ENCODE data around the gene AKTIP.
"Not testable (repeated sequence)": the region's sequence is repeated elsewhere in the genome, so short reads cannot be mapped to it uniquely, and the experiment has no call there.

AKTIP gene

DNA sequence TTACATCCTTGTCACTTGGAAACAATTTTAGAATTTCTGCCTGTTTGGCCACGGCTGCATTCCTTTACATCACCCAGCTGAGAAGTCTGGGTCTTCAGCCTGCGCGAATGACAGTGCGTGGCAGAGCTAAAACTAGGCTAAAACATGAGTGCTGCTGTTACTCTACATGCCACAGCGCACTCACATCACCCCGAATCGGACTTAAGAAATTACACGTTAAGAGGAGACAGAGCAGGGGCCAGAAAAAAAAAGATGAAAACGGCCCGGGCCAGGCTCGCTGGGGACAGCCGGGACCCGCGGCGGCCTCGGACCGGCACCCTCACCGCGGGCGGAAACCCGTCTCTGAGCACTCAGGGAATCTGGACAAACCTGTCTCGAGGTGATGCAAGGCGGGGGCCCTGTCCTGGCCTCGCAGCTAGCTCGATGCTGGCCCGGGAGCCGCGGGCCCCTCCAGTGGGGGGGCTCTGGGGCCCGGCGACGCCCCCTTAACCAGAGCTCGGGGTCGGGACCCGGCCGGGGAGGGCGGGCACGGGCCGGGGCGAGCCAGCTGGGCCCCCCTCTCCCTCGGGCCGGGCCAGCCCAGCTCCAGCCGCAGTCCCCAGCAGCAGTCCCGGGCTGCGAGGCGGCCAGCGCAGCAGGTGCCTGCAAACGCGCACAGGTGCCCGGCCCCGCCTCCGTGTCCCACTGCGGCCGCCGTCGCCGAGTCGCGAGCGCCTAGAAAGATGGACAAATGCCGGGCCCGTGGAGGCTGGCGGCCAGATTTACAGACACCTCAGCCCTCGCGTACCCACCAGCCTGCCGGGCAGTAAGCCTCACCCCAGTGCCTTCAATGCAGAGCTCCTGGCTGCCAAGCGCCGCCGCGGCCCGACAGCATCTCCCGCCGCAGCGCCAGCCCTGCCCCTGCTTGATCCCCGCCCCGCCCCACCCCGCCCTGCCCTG is at the start of gene AKTIP:
Gene AKTIP, minus strand, starts transcription at position 879 of the 939 bp plus-strand sequence. CDS start 2,950 bp downstream, outside the sequence.
- peak; percentile 54 to 57 for DNase-seq (ENCODE audit: low read depth in 2 of 2)

- peak in 1 of 2 donors; percentile 10 for DNase-seq (ENCODE audit: low read depth in 2 of 2)
Observed at GRCh38 chr16:53549970-53550690, 47.1 kb upstream of the AKTIP start.

DNA sequence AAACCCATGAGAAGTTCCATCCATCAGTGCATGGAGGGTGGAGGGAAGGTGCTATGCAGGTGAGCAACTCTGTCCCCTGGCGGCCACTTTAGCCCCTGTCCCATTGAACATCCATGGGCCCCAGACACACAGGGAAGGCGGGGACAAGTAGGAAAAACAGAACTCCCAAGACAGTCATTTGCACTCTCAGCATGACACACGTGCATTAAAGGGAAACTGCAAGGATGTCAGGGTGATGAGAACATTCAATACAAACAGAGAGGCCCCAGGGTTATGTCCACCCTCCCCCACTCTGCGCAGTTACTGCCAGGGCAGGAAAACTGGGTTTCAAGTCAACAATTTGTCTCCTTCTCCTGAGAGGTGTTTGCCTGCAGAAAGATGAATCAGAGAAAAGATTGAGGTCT is 44.0 kb upstream of the AKTIP start:
- DNase-seq (ENCODE audit: low read depth in 2 of 2) = no peak

DNA sequence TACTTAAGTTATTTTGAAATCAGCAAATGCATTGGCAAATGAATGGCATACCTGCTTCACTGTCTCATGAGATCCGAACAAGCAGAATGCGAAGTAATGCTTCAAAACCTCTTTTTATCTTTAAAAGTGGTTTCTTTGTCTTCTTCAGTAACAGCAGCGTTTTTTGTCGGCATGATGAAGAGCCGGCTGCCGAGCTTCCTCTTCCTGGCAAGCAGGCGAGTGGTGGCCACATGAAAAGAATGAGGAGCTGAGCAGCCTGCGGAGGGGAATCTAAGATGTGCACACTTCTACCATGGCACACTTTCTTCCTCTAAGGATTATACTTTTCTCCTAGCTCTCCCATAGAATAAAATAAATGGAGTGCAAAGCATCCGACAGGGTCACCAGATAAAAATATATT is 42.4 kb upstream of the AKTIP start:
- DNase-seq (ENCODE audit: low read depth in 2 of 2) = no peak

GRCh38 chr16:53542283-53542682 is 39.3 kb upstream of the AKTIP start:
- DNase-seq (ENCODE audit: low read depth in 2 of 2) = no peak

DNA sequence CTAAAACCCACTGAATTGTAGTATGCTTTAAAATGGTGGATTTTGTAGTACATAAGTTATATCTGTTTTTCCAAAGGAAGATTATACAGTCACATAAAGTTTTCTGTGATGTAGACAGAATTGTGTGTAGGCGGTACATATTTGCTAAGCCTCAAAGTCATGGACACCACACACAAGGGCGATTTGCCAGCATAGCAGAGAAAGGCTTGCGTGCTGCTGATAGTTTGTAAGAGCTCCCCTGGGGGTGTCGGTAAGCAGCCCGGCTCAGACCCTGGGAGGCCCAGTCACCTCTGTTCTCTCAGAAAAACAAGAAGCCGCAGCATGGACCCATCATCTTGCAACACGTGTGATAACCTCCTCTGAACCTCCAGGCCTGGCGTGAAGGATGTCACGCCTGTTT is 38.3 kb upstream of the AKTIP start:
- no peak for DNase-seq (ENCODE audit: low read depth in 2 of 2)

DNA sequence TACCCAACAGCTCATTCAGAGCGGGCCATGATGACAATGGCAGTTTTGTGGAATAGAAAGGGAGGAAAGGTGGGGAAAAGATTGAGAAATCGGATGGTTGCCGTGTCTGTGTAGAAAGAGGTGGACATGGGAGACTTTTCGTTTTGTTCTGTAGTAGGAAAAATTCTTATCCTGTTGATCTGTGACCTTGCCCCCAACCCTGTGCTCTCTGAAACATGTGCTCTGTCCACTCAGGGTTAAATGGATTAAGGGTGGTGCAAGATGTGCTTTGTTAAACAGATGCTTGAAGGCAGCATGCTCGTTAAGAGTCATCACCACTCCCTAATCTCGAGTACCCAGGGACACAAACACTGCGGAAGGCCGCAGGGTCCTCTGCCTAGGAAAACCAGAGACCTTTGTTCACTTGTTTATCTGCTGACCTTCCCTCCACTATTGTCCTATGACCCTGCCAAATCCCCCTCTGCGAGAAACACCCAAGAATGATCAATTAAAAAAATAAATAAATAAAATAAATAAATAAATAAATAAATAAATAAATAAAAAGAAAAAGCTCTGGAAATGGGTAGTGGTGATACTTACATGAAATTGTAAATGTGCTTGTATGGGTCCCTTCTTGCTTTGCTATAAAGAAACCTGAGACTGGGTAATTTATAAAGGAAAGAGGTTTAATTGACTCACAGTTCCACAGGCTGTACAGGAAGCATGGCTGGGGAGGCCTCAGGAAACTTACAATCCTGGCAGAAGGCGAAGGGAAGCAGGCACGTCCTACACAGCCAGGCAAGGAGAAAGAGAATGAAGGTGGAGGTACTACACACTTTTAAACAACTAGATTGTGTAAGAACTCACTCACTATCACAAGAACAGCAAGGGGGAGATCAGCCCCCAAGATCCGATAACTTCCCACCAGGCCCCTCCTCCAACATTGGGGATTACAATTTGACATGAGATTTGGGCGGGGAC is 37.0 kb upstream of the AKTIP start:
- DNase-seq (ENCODE audit: low read depth in 2 of 2) = not testable (repeated sequence)

- DNase-seq (ENCODE audit: low read depth in 2 of 2) = not testable (repeated sequence)
Observed at GRCh38 chr16:53539346-53539745, 36.3 kb upstream of the AKTIP start.

DNA sequence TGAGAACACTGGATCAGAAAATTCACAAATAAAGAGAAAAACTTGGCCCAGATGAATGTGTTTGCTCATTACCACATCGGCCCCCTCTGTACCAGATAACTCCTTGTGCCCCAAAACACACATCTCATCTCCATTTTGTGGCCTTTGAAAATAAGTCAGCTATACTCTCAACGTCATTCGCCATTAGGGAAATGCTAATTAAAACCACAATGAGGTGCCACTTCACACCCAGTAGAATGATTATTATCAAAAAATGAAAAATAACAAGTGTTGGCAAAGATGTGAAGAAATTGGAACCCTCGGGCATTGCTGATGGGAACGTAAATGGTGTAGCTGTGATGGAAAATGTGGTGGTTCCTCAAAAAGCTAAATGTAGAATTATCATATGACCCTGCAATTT is 34.6 kb upstream of the AKTIP start:
- DNase-seq (ENCODE audit: low read depth in 2 of 2) = no peak

GRCh38 chr16:53534206-53534605 is 31.2 kb upstream of the AKTIP start:
- DNase-seq (ENCODE audit: low read depth in 2 of 2) = no peak

- no peak for DNase-seq (ENCODE audit: low read depth in 2 of 2)
Observed at GRCh38 chr16:53530741-53531140, 27.7 kb upstream of the AKTIP start.

DNA sequence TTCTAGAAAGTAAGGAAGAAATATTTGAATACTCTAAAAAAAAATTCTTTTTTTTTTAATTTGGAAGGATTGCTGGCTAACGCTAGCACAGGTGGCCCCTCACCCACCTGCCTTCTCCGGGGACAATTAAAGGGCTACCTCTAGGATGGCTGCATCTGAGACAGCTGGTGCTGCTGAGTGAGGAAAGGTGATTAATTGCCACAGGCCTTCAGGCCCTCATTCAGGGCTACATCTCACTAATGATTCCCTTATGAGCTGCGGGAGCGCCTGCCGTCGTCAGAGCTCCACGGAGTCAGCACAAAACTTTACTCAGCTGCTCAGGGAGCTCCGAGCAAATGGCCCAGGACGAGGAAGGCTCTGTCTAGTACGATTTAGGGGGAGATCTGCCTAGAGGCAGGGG is 27.0 kb upstream of the AKTIP start:
- DNase-seq (ENCODE audit: low read depth in 2 of 2) = no peak

DNA sequence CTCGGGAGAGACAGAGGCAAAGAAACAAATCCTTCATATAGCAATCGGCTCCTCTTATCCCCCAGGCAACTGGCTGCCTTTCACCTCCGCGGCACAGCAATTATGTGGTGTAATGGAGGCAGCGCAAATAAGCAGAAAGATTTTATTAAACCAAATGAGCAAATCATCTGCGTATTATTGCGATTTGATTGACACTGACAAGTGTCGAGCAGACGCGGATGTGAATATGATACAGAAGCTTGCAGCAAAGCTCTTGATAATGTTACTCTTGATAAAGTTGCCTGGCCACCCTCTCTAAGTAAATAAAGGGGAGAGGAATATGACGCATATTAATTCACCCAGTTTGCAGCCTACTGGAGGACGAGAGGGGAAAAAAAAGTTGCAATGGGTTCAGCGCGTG is 26.5 kb upstream of the AKTIP start:
- DNase-seq (ENCODE audit: low read depth in 2 of 2) = no peak

DNA sequence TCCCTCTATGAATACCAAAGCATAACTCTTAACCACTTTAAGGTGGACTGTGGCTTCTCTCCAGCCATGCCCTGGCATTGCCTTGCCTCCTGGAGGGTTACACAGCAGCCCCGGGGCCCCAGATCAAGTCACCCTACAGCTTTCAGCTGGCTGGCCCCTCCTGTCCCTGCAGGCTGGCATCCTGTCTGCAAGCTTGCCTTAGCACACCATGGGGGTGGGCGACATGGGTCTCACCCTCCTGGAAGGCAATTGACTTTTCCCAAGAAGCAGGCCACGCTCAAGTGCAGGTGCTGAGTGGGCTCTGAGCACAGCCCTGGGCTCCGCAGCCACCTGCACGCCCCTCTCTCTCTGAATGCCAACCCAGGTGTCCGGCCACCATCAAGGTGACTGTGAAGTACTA is 25.8 kb upstream of the AKTIP start:
- no peak for DNase-seq (ENCODE audit: low read depth in 2 of 2)

GRCh38 chr16:53523971-53524548 is 21.1 kb upstream of the AKTIP start:
- no peak for DNase-seq (ENCODE audit: low read depth in 2 of 2)

- DNase-seq (ENCODE audit: low read depth in 2 of 2) = no peak
Observed at GRCh38 chr16:53523126-53523804, 20.3 kb upstream of the AKTIP start.

DNA sequence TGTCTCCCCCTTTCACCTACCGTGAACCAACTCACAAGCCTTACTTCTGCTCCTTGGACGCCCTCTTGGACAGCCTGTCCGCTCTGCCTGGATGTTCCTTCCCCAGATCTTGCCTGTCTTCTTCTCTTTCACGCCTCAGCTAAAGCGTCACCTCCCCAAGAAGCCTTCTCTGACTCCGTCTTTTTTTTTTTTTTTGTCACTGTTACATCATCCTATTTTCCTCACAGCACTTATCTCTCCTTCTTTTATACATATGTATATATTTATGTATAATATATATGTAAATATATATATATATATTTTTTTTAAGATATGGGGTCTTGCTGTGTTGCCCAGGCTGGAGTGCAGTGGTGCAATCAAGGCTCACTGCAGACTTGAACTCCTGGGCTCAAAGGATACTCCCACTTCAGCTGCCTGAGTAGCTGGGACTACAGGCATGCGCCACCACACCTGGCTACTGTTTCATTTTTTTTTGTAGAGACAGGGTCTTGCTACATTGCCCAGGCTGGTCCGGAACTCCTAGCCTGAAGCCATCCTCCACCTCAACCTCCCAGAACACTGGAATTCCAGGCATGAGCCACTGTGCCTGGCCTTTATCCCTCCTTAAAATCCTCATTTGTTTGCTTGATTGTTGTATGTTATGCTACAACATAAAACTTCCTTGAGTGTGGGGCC is 16.5 kb upstream of the AKTIP start:
- DNase-seq (ENCODE audit: low read depth in 2 of 2) = no peak

DNA sequence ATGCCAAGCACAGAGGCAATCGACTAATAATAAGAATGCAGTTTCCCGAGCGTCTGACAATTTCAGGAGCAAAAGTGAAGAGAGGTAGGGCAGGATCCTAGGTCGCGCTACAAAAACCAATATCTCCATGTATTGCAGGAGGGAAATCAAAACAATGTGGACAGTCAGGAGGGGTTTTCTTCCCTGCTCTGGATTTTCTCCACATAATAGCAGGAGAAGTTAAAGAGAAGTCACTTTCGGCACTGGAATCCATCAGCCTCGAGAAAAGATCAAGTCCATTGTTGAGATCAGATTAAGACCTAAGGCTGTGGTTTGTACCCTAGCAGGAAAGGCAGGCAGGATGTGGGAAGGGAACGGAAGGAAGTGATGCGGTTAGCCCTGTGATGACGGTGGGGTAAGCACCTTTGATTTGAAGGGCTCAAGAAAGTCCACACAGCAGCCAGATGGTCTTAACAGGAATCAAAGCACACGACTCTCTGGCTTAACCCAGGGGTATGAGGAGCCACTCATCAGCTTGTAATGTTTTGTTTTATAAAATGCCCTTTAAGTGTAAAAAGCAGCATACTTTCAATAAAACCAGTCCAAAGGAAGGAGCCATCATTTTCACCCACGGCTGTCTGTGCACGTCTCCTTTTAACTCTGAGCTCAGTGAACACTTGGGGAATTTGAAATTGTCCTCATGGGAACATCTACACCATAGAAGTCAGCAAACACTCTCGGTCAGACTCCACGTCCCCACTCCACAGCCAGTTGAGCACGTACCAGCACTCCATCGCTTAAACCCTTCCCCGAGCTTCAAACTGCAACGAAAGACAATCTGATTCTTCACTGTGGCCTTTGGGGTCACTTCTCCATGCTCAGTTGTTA is 15.8 kb upstream of the AKTIP start:
- DNase-seq (ENCODE audit: low read depth in 2 of 2) = peak; percentile 48 to 52

DNA sequence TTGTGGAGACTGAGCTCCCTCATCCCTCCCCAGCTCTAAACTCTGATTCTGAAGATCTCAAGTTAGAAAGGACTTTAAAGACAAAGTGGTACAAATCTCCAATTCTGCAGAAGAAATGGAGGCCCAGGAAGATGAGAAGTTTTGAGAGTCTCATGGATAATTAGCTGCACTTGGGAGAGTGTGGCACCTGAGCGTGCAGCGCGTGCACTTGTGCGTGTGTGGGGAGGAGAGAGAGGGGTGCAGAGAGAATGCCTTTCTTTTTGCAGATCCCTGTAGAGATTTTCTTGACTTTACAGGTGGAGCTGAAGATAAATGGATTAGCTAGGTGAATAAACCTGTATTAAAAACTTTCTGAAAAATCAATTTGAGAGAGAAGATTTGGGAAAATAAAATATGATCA is 14.8 kb upstream of the AKTIP start:
- no peak for DNase-seq (ENCODE audit: low read depth in 2 of 2)
